ENCODE measurements around the gene C3.

- TF ChIP-seq CTCF (IDR thresholded peaks at IDR 0.05 in 8 of 11, conservative IDR thresholded peaks at IDR 0.05 in 3 of 11) (no peak), POLR2A (IDR thresholded peaks at IDR 0.05) (no peak)
Measured at GRCh38 chr19:6664916-6665315, 55.5 kb downstream of the C3 start.

All from spleen (tissue), 7 donors.